Uterus (tissue), 2 donors: Measurements from ENCODE around the gene TMEM254.
"Not testable (repeated sequence)": the region's sequence is repeated elsewhere in the genome, so short reads cannot be mapped to it uniquely, and the experiment has no call there.

Source experiments
- POLR2A ChIP-seq, 2 donors: fragments of 450-650 bp; IDR thresholded peaks; one replicate each; pipeline ENCODE4 v1.6.1; 2016; ENCODE audit warnings: antibody characterized with exemption in 2 of 2, mild to moderate bottlenecking in 1 of 2, moderate library complexity in 1 of 2
- TF ChIP-seq, protein P1 (sequence below), 4 experiments: fragments of 200-600 bp in 2 of 4; fragments of 450-650 bp in 2 of 4; sonication (generic) in 2 of 4; IDR thresholded peaks; one replicate each; pipeline ENCODE4 v1.5.1; 2016 to 2019; ENCODE audit warnings: antibody characterized with exemption in 4 of 4, mild to moderate bottlenecking in 2 of 4, moderate library complexity in 1 of 4

DNA sequence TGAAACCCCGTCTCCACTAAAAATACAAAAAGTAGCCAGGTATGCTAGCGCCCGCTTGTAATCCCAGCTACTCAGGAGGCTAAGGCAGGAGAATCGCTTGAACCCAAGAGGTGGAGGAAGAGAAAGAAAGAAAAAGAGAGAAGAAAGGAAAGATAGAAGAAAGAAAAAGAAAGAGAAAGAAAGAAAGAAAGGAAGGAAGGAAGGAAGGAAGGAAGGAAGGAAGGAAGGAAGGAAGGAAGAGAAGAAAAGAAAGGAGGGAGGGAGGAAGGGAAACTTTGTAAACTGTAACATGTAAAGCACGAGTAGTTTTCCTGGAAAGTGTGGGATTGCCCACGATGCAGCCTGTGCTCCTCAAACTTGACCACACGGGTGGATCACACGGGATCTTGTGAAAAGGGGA is 20.8 kb downstream of the TMEM254 start:
- TF ChIP-seq, protein P1, sequence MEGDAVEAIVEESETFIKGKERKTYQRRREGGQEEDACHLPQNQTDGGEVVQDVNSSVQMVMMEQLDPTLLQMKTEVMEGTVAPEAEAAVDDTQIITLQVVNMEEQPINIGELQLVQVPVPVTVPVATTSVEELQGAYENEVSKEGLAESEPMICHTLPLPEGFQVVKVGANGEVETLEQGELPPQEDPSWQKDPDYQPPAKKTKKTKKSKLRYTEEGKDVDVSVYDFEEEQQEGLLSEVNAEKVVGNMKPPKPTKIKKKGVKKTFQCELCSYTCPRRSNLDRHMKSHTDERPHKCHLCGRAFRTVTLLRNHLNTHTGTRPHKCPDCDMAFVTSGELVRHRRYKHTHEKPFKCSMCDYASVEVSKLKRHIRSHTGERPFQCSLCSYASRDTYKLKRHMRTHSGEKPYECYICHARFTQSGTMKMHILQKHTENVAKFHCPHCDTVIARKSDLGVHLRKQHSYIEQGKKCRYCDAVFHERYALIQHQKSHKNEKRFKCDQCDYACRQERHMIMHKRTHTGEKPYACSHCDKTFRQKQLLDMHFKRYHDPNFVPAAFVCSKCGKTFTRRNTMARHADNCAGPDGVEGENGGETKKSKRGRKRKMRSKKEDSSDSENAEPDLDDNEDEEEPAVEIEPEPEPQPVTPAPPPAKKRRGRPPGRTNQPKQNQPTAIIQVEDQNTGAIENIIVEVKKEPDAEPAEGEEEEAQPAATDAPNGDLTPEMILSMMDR (IDR thresholded peaks at IDR 0.05) = not testable (repeated sequence)
- TF ChIP-seq POLR2A (IDR thresholded peaks at IDR 0.05) = not testable (repeated sequence)
